ENCODE data around the gene MTOR. TPM values are rescaled to one million over a fixed set of nuclear protein-coding genes. Genes with fewer than 3 reads are reported as not detected.
A peak's percentile ranks its signal among the peaks of the same experiment; 100 is the strongest.

The MTOR gene
- total RNA-seq, 1 experiment from 2014 or later = 36.1 TPM

- CTCF ChIA-PET = interaction anchor here (1.5 kb wide), 1 partner anchor 22 kb away, joined by 4 read pairs; no protein-coding TSS in a partner anchor
- DNase-seq = peak; percentile 91
- TSS peak; percentile 71 for BruUV-seq (replicated peaks)
- peak; percentile 56 for TF ChIP-seq CTCF (IDR thresholded peaks at IDR 0.05; ENCODE audit: unreplicated experiment)
- Mint-ChIP-seq H3K27ac (ENCODE audit: unreplicated experiment) (peak within 1 kb of the TSS; percentile 92), H3K27me3 (ENCODE audit: unreplicated experiment) (no peaks in the 10 kb centered on the region), H3K9me3 (ENCODE audit: low read depth, unreplicated experiment) (no peaks in the 10 kb centered on the region), H3K4me3 (ENCODE audit: low read depth, unreplicated experiment) (peak within 1 kb of the TSS; percentile 97), H3K4me1 (ENCODE audit: low read depth, unreplicated experiment) (no peaks in the 10 kb centered on the region), H3K36me3 (ENCODE audit: insufficient read depth, unreplicated experiment) (peaks cover 43% of the 10 kb centered on the region)
- intact Hi-C loops (cut with micrococcal nuclease; ENCODE audit: unreplicated experiment) = no loop called here
Measured at GRCh38 chr1:11059968-11060830, 202.2 kb downstream of the MTOR start, which contains the start of gene SRM. Gene SRM (minus strand): TSS chr1:11060018. CDS start chr1:11059943, 75 bp downstream.

- no peak for TF ChIP-seq CTCF (IDR thresholded peaks at IDR 0.05; ENCODE audit: unreplicated experiment)
- CTCF ChIA-PET = interaction anchor here (1.5 kb wide), 1 partner anchor 21 kb away, joined by 4 read pairs; no protein-coding TSS in a partner anchor
- H3K4me3 Mint-ChIP-seq (ENCODE audit: low read depth, unreplicated experiment) = peak overlapping the region; percentile 97
- H3K27ac Mint-ChIP-seq (ENCODE audit: unreplicated experiment) = peak overlapping the region; percentile 92
- intact Hi-C loops (cut with micrococcal nuclease; ENCODE audit: unreplicated experiment) = no loop called here
- H3K4me1 Mint-ChIP-seq (ENCODE audit: low read depth, unreplicated experiment) = no peaks in the 10 kb centered on the region
- H3K27me3 Mint-ChIP-seq (ENCODE audit: unreplicated experiment) = no peaks in the 10 kb centered on the region
- DNase-seq = no peak
- no peaks in the 10 kb centered on the region for H3K9me3 Mint-ChIP-seq (ENCODE audit: low read depth, unreplicated experiment)
- peaks cover 47% of the 10 kb centered on the region for H3K36me3 Mint-ChIP-seq (ENCODE audit: insufficient read depth, unreplicated experiment)
- BruUV-seq (replicated peaks) = TSS peak; percentile 25
Measured at GRCh38 chr1:11059155-11059967, 203.0 kb downstream of the MTOR start.

- no peak for DNase-seq
- BruUV-seq (replicated peaks) = no TSS peak
- Mint-ChIP-seq H3K27me3 (ENCODE audit: unreplicated experiment) (no peaks in the 10 kb centered on the region), H3K4me3 (ENCODE audit: low read depth, unreplicated experiment) (peak overlapping the region; percentile 97), H3K4me1 (ENCODE audit: low read depth, unreplicated experiment) (no peaks in the 10 kb centered on the region), H3K27ac (ENCODE audit: unreplicated experiment) (peak overlapping the region; percentile 92), H3K9me3 (ENCODE audit: low read depth, unreplicated experiment) (no peaks in the 10 kb centered on the region), H3K36me3 (ENCODE audit: insufficient read depth, unreplicated experiment) (peaks cover 51% of the 10 kb centered on the region)
- intact Hi-C loops (cut with micrococcal nuclease; ENCODE audit: unreplicated experiment) = no loop called here
- TF ChIP-seq CTCF (IDR thresholded peaks at IDR 0.05; ENCODE audit: unreplicated experiment) = no peak
- CTCF ChIA-PET = interaction anchor here (1.6 kb wide), 1 partner anchor 21 kb away, joined by 9 read pairs; no protein-coding TSS in a partner anchor
Measured at GRCh38 chr1:11058595-11059154, 203.7 kb downstream of the MTOR start.

GRCh38 chr1:11058026-11058425, 204.3 kb downstream of the MTOR start:
- intact Hi-C loops (cut with micrococcal nuclease; ENCODE audit: unreplicated experiment) = no loop called here
- H3K36me3 Mint-ChIP-seq (ENCODE audit: insufficient read depth, unreplicated experiment) = peaks cover 44% of the 10 kb centered on the region
- H3K4me1 Mint-ChIP-seq (ENCODE audit: low read depth, unreplicated experiment) = no peaks in the 10 kb centered on the region

More at GRCh38 chr1:11058026-11058425, 204.3 kb downstream of the MTOR start:
- TF ChIP-seq CTCF (IDR thresholded peaks at IDR 0.05; ENCODE audit: unreplicated experiment) = no peak
- Mint-ChIP-seq H3K27ac (ENCODE audit: unreplicated experiment) (no peak overlapping the region), H3K4me3 (ENCODE audit: low read depth, unreplicated experiment) (no peak overlapping the region), H3K9me3 (ENCODE audit: low read depth, unreplicated experiment) (no peaks in the 10 kb centered on the region), H3K27me3 (ENCODE audit: unreplicated experiment) (no peaks in the 10 kb centered on the region)
- CTCF ChIA-PET = interaction anchor here (1.6 kb wide), 1 partner anchor 20 kb away, joined by 9 read pairs; no protein-coding TSS in a partner anchor
- BruUV-seq (replicated peaks) = no TSS peak
- DNase-seq = no peak

Measured in Calu3 (cell line).